Peyer's patch (tissue), 4 donors: ENCODE data around the gene LEMD2.

Experiments
- POLR2A ChIP-seq, 2 donors: fragments of 450-650 bp; IDR thresholded peaks; one replicate each; pipeline ENCODE4 v1.5.1; 2017; ENCODE audit warnings: antibody characterized with exemption in 2 of 2, mild to moderate bottlenecking in 2 of 2, moderate library complexity in 2 of 2
- TF ChIP-seq, protein P1 (sequence below), 6 experiments: fragments of 450-650 bp in 4 of 6; fragments of 200-600 bp in 2 of 6; sonication (generic) in 1 of 6; IDR thresholded peaks; one replicate each; pipeline ENCODE4 v1.5.1; 2017 to 2019; ENCODE audit warnings: antibody characterized with exemption in 6 of 6, mild to moderate bottlenecking in 3 of 6, moderate library complexity in 1 of 6

DNA sequence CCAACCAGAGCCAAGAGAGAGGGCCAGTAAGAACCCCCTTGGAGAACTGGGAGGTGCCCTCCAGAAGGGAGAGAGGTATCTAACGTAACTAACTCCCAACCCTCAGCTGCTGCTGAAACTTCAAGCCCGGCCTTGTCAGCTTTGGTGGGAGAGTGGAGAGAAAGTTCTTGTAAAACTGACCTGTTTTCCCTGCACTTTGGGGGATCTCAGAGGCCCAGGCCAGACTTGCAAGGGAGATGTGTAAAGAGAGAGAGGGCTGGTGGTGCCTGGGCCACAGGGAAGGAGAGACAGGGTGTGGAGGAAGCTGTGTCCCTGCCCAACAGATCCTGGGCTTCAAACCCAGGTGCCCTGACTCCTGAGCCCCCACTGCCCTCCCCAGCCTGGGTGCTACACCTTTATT is 24.9 kb downstream of the LEMD2 start:
- TF ChIP-seq, protein P1, sequence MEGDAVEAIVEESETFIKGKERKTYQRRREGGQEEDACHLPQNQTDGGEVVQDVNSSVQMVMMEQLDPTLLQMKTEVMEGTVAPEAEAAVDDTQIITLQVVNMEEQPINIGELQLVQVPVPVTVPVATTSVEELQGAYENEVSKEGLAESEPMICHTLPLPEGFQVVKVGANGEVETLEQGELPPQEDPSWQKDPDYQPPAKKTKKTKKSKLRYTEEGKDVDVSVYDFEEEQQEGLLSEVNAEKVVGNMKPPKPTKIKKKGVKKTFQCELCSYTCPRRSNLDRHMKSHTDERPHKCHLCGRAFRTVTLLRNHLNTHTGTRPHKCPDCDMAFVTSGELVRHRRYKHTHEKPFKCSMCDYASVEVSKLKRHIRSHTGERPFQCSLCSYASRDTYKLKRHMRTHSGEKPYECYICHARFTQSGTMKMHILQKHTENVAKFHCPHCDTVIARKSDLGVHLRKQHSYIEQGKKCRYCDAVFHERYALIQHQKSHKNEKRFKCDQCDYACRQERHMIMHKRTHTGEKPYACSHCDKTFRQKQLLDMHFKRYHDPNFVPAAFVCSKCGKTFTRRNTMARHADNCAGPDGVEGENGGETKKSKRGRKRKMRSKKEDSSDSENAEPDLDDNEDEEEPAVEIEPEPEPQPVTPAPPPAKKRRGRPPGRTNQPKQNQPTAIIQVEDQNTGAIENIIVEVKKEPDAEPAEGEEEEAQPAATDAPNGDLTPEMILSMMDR (IDR thresholded peaks at IDR 0.05), result no peak
- TF ChIP-seq POLR2A (IDR thresholded peaks at IDR 0.05), result no peak
